ACC112 (cell line): Measurements from ENCODE around the gene CXorf38.
"Not testable (repeated sequence)": the region's sequence is repeated elsewhere in the genome, so short reads cannot be mapped to it uniquely, and the experiment has no call there.

Experiments used
- H2AFZ ChIP-seq: fragments of 200-600 bp; sonication (generic); one replicate; pipeline ENCODE4 v1.6.0; 2017; ENCODE audit warnings: antibody characterized with exemption, low read length; ENCODE audit not compliant: unreplicated experiment
- H3K27ac ChIP-seq: fragments of 200-600 bp; sonication (generic); 2 replicates; pipeline ENCODE4 v1.5.1; 2014; ENCODE audit warnings: low read depth, mild to moderate bottlenecking, antibody characterized with exemption, low read length, moderate library complexity
- H3K27me3 ChIP-seq: fragments of 200-600 bp; sonication (generic); 2 replicates; pipeline ENCODE4 v1.6.1; 2014; ENCODE audit warnings: mild to moderate bottlenecking, antibody characterized with exemption, low read length, moderate library complexity, mixed read lengths; ENCODE audit not compliant: insufficient read depth
- H3K36me3 ChIP-seq: fragments of 200-600 bp; sonication (generic); 2 replicates; pipeline ENCODE4 v1.6.1; 2016; ENCODE audit warnings: mild to moderate bottlenecking, antibody characterized with exemption, low read length, moderate library complexity, mixed read lengths; ENCODE audit not compliant: insufficient read depth
- H3K4me1 ChIP-seq: fragments of 200-600 bp; sonication (generic); one replicate; pipeline ENCODE4 v1.6.1; 2016; ENCODE audit warnings: low read length, mixed read lengths; ENCODE audit not compliant: insufficient read depth, unreplicated experiment, control insufficient read depth
- H3K4me3 ChIP-seq: fragments of 200-600 bp; sonication (generic); 2 replicates; pipeline ENCODE4 v1.5.1; 2014; ENCODE audit warnings: mild to moderate bottlenecking, low read depth, low read length
- H3K79me2 ChIP-seq: fragments of 200-600 bp; sonication (generic); one replicate; pipeline ENCODE4 v1.6.0; 2016; ENCODE audit warnings: low read length; ENCODE audit not compliant: control insufficient read depth, unreplicated experiment, insufficient read depth

The CXorf38 gene

GRCh38 chrX:40582811-40583210 is 64.5 kb downstream of the CXorf38 start:
- peaks cover 49% of the 10 kb centered on the region for H3K79me2 ChIP-seq
- no peaks in the 10 kb centered on the region for H3K36me3 ChIP-seq
- no peaks in the 10 kb centered on the region for H3K27me3 ChIP-seq
- no peak overlapping the region for H3K4me3 ChIP-seq
- H2AFZ ChIP-seq = no peak overlapping the region
- peaks cover 7% of the 10 kb centered on the region for H3K4me1 ChIP-seq
- no peak overlapping the region for H3K27ac ChIP-seq

- H3K4me1 ChIP-seq, H2AFZ ChIP-seq, H3K27ac ChIP-seq, H3K27me3 ChIP-seq, H3K36me3 ChIP-seq: not testable (repeated sequence)
- Histone ChIP-seq H3K79me2 (peaks cover 44% of the 10 kb centered on the region), H3K4me3 (peak overlapping the region; percentile 76)
Measured at GRCh38 chrX:40582178-40582577, 65.2 kb downstream of the CXorf38 start.

- Histone ChIP-seq H3K36me3 (no peaks in the 10 kb centered on the region), H3K4me3 (peak overlapping the region; percentile 76), H3K4me1 (peaks cover 7% of the 10 kb centered on the region), H3K27ac (peak overlapping the region; percentile 70; the same call in 1 of the 2 replicates), H3K79me2 (peaks cover 37% of the 10 kb centered on the region), H3K27me3 (no peaks in the 10 kb centered on the region), H2AFZ (peak overlapping the region; percentile 81)
Measured at GRCh38 chrX:40581336-40581920, 65.9 kb downstream of the CXorf38 start.

- Histone ChIP-seq H3K36me3 (no peaks in the 10 kb centered on the region), H3K27me3 (no peaks in the 10 kb centered on the region), H3K4me1 (peaks cover 7% of the 10 kb centered on the region), H2AFZ (peak within 1 kb of the TSS; percentile 81), H3K4me3 (peak within 1 kb of the TSS; percentile 76), H3K27ac (peak within 1 kb of the TSS; percentile 70; the same call in 1 of the 2 replicates), H3K79me2 (peaks cover 33% of the 10 kb centered on the region)
Measured at GRCh38 chrX:40580537-40581335, 66.6 kb downstream of the CXorf38 start, which contains the start of gene ATP6AP2. Gene ATP6AP2, plus strand, starts transcription at chrX:40580970. Its CDS starts 96 bp downstream, at chrX:40581066.

- peak overlapping the region; percentile 76 for H3K4me3 ChIP-seq
- H3K79me2 ChIP-seq = peaks cover 33% of the 10 kb centered on the region
- H3K36me3 ChIP-seq = no peaks in the 10 kb centered on the region
- no peak overlapping the region for H3K27ac ChIP-seq
- no peaks in the 10 kb centered on the region for H3K27me3 ChIP-seq
- peaks cover 7% of the 10 kb centered on the region for H3K4me1 ChIP-seq
- peak overlapping the region; percentile 81 for H2AFZ ChIP-seq
Measured at GRCh38 chrX:40579900-40580536, 67.3 kb downstream of the CXorf38 start.

GRCh38 chrX:40579141-40579540 is 68.2 kb downstream of the CXorf38 start:
- Histone ChIP-seq H2AFZ (no peak overlapping the region), H3K4me1 (peaks cover 7% of the 10 kb centered on the region), H3K27me3 (no peaks in the 10 kb centered on the region)

GRCh38 chrX:40578039-40578695 is 69.2 kb downstream of the CXorf38 start:
- H3K27ac ChIP-seq = no peak overlapping the region
- H2AFZ ChIP-seq = no peak overlapping the region
- H3K27me3 ChIP-seq = no peaks in the 10 kb centered on the region
- H3K4me3 ChIP-seq = no peak overlapping the region
- no peaks in the 10 kb centered on the region for H3K36me3 ChIP-seq
- H3K79me2 ChIP-seq = peaks cover 20% of the 10 kb centered on the region
- H3K4me1 ChIP-seq = peaks cover 7% of the 10 kb centered on the region

More at GRCh38 chrX:40579141-40579540, 68.2 kb downstream of the CXorf38 start:
- Histone ChIP-seq H3K36me3 (no peaks in the 10 kb centered on the region), H3K27ac (no peak overlapping the region), H3K79me2 (peaks cover 30% of the 10 kb centered on the region), H3K4me3 (no peak overlapping the region)
